Left colon (tissue), 2 donors: Measurements from ENCODE around the gene PSMB7. TPM values are rescaled to one million over a fixed set of nuclear protein-coding genes. Genes with fewer than 3 reads are reported as not detected.
"Not testable (repeated sequence)": the region's sequence is repeated elsewhere in the genome, so short reads cannot be mapped to it uniquely, and the experiment has no call there.

Source experiments
- ATAC-seq: fragments of 200-7000 bp; cut with Tn5 transposase; one replicate; pipeline ENCODE4 v1.9.1; 2020; ENCODE audit warnings: mild to moderate bottlenecking, moderate library complexity
- DNase-seq, 2 donors: peaks; one replicate each; pipeline ENCODE4 v3.0.0-alpha.2; 2020
- intact Hi-C, 2 donors: fragments of 100-400 bp; cut with DNase I in 1 of 2; cut with micrococcal nuclease in 1 of 2; formaldehyde crosslinking; loops; one replicate each; pipeline versions ENCODE4 v1.11.2 to v1.14.0; 2022; cut with DNase I, micrococcal nuclease
- total RNA-seq, 2 donors: library from RNA; stranded (reverse); fragmentation: NEBNext Ultra II Directional; extraction: Animal tissue kit (Norgen Biotek cat#: 25700); gene quantifications; one replicate each; pipeline ENCODE4 v1.2.1, GENCODE V29; 2021
- donor health status: DM: no; HTN: no; CAD: no.
- donor health status: DM: yes; HTN: yes; CAD: no.

The PSMB7 gene
- total RNA-seq, 2 donors from 2014 or later, result 88.0 to 102 TPM

- intact Hi-C loops, result no loop called here
- DNase-seq, result no peak
- no peak for ATAC-seq
Observed at GRCh38 chr9:124448019-124448418, 32.8 kb upstream of the PSMB7 start.

- intact Hi-C loops, result no loop called here
- ATAC-seq (no peak), DNase-seq (no peak)
Observed at GRCh38 chr9:124447297-124447661, 32.0 kb upstream of the PSMB7 start.

GRCh38 chr9:124444166-124444565 is 28.9 kb upstream of the PSMB7 start:
- no peak for DNase-seq
- no peak for ATAC-seq
- intact Hi-C loops, result no loop called here

GRCh38 chr9:124443625-124444024 is 28.4 kb upstream of the PSMB7 start:
- intact Hi-C loops, result no loop called here
- DNase-seq, result no peak
- no peak for ATAC-seq

- DNase-seq, result no peak
- ATAC-seq, result no peak
- intact Hi-C loops, result no loop called here
Observed at GRCh38 chr9:124442826-124443225, 27.6 kb upstream of the PSMB7 start.

- ATAC-seq, result no peak
- intact Hi-C loops, result no loop called here
Observed at GRCh38 chr9:124442379-124442778, 27.1 kb upstream of the PSMB7 start.

GRCh38 chr9:124441291-124441690 is 26.0 kb upstream of the PSMB7 start:
- intact Hi-C loops, result no loop called here
- ATAC-seq (no peak), DNase-seq (no peak)

More at GRCh38 chr9:124442379-124442778, 27.1 kb upstream of the PSMB7 start:
- DNase-seq, result no peak

GRCh38 chr9:124440786-124441185 is 25.5 kb upstream of the PSMB7 start:
- intact Hi-C loops, result no loop called here

GRCh38 chr9:124439686-124440243 is 24.5 kb upstream of the PSMB7 start:
- intact Hi-C loops, result no loop called here
- DNase-seq (no peak), ATAC-seq (no peak)

More at GRCh38 chr9:124440786-124441185, 25.5 kb upstream of the PSMB7 start:
- ATAC-seq (no peak), DNase-seq (no peak)

- intact Hi-C loops, result no loop called here
- no peak for DNase-seq
Observed at GRCh38 chr9:124439086-124439485, 23.8 kb upstream of the PSMB7 start.

GRCh38 chr9:124438091-124438490 is 22.8 kb upstream of the PSMB7 start:
- ATAC-seq (no peak), DNase-seq (no peak)
- intact Hi-C loops, result no loop called here

More at GRCh38 chr9:124439086-124439485, 23.8 kb upstream of the PSMB7 start:
- ATAC-seq, result no peak

GRCh38 chr9:124437086-124437485 is 21.8 kb upstream of the PSMB7 start:
- intact Hi-C loops, result no loop called here
- DNase-seq (no peak), ATAC-seq (no peak)

GRCh38 chr9:124436320-124436719 is 21.1 kb upstream of the PSMB7 start:
- ATAC-seq (no peak), DNase-seq (no peak)
- intact Hi-C loops, result no loop called here

- ATAC-seq, result no peak
- no peak for DNase-seq
- intact Hi-C loops, result no loop called here
Observed at GRCh38 chr9:124429530-124429867, 14.3 kb upstream of the PSMB7 start.

GRCh38 chr9:124428751-124429529 is 13.7 kb upstream of the PSMB7 start:
- intact Hi-C loops, result no loop called here
- ATAC-seq, result peak; percentile 21
- DNase-seq, result peak in 1 of 2 donors; percentile 24

GRCh38 chr9:124427281-124427680 is 12.0 kb upstream of the PSMB7 start:
- no peak for ATAC-seq
- peak in 1 of 2 donors; percentile 6 for DNase-seq
- intact Hi-C loops, result no loop called here

- intact Hi-C loops, result no loop called here
- ATAC-seq (no peak), DNase-seq (no peak)
Observed at GRCh38 chr9:124426361-124426760, 11.1 kb upstream of the PSMB7 start.

GRCh38 chr9:124425733-124426132 is 10.5 kb upstream of the PSMB7 start:
- DNase-seq, intact Hi-C loops, ATAC-seq: not testable (repeated sequence)

- intact Hi-C loops, result no loop called here
- DNase-seq, result no peak
- ATAC-seq, result no peak
Observed at GRCh38 chr9:124423591-124423990, 8.3 kb upstream of the PSMB7 start.

- intact Hi-C loops, result no loop called here
- ATAC-seq, result no peak
- no peak for DNase-seq
Observed at GRCh38 chr9:124423155-124423554, 7.9 kb upstream of the PSMB7 start.
